NCI-H345 (cell line): ENCODE measurements around the gene ARHGAP45.
A peak's percentile ranks its signal among the peaks of the same experiment; 100 is the strongest.

Experiments
- DNase-seq: peaks from one replicate; lab custom pipeline; 2025; lab: John Stamatoyannopoulos, UW

The ARHGAP45 gene

GRCh38 chr19:1055028-1055425, 11.9 kb upstream of the ARHGAP45 start:
- no peak for DNase-seq

GRCh38 chr19:1055886-1056620, 10.9 kb upstream of the ARHGAP45 start:
- DNase-seq: no peak

DNA sequence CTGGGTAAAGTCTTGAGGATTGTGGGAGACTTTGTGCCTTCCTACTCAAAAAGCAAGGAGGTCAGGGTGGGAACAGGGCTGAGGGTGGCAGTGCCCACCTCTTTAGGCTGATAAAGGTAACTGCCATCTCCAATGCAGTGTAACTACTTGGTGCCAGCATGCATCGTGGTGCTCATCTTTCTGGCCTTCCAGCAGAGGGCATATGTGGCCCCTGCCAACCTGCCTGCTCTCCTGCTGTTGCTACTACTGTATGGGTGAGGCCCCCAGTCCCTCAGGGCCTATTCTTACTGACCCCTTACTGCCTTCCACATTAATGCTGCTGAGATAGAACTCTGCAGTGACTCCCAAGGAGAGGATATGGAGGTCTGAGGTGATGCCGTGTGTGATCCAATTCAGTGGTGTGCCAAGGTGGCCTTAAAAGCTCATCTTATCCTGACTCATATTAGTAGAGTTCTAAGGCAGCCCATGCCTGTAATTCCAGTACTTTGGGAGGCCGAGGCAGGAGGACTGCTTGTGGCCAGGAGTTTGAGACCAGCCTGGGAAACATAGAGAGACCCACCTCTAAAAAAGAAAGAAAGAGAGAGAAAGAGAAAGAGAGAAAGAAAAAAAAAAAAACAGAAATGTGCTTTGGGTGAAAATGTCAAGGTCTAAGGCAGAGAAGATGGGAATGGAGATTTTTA, 9.7 kb upstream of the ARHGAP45 start:
- DNase-seq: peak; percentile 58

- DNase-seq: no peak
These were observed 8.9 kb upstream of the ARHGAP45 start for GRCh38 chr19:1058112-1058511.

- DNase-seq: no peak
These were observed 6.3 kb upstream of the ARHGAP45 start for GRCh38 chr19:1060689-1061088.

DNA sequence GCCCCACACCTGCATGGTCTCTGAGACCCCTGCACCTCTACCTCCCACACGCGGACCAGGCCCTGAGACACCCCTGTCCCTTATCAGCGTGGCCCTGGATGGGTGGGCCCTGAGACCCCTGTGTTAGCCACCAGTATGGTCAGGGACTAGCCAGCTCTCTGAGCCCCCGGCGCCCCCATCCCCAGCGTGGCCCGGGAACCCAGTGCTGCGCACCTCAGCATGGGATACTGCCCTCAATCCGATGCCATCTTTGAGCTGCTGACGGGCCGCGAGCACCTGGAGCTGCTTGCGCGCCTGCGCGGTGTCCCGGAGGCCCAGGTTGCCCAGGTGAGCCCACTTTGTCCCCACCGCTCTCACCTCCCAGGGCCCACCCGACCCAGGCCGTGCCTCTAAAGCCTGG, 5.0 kb upstream of the ARHGAP45 start:
- no peak for DNase-seq

GRCh38 chr19:1062387-1063029, 4.5 kb upstream of the ARHGAP45 start:
- no peak for DNase-seq

DNA sequence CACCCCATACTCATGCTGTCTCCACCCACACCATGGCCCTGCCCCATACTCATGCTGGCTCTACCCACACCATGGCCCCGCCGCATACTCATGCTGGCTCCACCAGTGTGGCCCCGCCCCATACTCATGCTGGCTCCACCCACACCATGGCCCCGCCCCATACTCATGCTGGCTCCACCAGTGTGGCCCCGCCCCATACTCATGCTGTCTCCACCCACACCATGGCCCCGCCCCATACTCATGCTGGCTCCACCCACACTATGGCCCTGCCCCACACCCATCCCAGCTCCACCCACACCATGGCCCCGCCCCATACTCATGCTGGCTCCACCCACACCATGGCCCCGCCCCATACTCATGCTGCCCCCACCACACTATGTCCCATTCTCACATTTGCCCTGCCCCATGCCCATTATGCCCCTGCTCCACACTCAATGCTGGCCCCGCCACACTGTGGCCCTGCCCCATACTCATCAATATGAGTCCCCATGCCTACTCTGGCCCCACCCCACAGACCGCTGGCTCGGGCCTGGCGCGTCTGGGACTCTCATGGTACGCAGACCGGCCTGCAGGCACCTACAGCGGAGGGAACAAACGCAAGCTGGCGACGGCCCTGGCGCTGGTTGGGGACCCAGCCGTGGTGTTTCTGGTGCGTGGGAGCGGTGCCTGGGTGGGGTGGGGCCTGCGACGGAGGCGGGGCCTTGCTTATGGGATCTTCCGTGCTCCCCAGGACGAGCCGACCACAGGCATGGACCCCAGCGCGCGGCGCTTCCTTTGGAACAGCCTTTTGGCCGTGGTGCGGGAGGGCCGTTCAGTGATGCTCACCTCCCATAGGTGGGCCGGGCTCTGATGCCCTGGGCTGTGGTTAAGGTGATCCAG, 3.7 kb upstream of the ARHGAP45 start:
- no peak for DNase-seq

GRCh38 chr19:1063909-1064660, 2.9 kb upstream of the ARHGAP45 start:
- no peak for DNase-seq

DNA sequence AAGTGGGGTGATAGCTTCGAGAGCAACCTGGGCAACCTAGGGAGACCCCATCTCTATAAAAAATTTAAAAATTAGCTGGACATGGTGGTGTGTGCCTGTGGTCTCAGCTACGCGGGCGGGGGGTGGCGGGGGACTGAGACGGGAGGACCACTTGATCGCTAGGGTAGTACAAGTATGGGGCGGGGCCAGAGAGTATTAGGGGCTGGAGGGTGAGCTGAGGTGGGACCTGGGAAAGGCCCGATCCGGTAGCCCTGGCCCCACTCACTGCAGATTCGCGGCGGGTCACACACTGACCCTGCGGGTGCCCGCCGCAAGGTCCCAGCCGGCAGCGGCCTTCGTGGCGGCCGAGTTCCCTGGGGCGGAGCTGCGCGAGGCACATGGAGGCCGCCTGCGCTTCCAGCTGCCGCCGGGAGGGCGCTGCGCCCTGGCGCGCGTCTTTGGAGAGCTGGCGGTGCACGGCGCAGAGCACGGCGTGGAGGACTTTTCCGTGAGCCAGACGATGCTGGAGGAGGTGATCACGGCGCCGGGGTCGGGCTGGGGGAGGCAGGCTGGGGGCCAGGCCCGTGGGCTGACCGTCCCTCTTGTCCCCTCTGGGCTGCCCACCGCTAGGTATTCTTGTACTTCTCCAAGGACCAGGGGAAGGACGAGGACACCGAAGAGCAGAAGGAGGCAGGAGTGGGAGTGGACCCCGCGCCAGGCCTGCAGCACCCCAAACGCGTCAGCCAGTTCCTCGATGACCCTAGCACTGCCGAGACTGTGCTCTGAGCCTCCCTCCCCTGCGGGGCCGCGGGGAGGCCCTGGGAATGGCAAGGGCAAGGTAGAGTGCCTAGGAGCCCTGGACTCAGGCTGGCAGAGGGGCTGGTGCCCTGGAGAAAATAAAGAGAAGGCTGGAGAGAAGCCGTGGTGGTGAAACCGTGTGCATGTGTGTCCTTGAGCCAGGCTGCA, 2.0 kb upstream of the ARHGAP45 start:
- DNase-seq: peak; percentile 33

GRCh38 chr19:1065606-1066109, 1.3 kb upstream of the ARHGAP45 start:
- DNase-seq: no peak

GRCh38 chr19:1066251-1066747, 668 bp upstream of the ARHGAP45 start:
- DNase-seq: no peak

DNA sequence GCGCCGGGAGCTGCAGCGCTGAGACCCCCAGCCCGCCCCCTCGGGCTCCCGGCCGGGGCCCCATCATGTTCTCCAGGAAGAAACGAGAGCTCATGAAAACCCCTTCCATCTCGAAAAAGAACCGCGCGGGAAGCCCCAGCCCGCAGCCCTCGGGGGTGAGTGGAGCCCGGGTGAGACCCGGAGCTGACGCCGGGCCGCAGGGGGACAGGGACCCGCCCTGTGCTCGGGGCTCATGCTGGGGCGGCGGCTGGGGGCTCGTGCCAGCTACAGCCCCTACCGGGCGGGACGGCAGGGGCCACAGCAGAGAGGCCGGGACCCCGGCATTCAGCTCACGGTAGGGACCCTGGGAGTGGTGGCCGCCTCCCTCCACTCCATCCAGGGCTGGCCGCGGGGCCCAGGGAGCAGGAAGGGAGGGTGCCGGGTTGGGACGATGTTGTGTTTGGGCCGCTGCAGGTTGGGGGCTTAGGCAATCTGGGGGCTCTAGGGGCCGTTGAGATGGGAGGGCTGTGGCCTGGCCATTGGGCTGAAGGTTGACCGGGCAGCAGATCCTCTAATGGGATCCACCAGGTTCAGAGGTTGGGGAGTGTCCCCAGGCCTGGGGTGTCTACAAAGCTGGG, 482 bp downstream of the ARHGAP45 start:
- no peak for DNase-seq

DNA sequence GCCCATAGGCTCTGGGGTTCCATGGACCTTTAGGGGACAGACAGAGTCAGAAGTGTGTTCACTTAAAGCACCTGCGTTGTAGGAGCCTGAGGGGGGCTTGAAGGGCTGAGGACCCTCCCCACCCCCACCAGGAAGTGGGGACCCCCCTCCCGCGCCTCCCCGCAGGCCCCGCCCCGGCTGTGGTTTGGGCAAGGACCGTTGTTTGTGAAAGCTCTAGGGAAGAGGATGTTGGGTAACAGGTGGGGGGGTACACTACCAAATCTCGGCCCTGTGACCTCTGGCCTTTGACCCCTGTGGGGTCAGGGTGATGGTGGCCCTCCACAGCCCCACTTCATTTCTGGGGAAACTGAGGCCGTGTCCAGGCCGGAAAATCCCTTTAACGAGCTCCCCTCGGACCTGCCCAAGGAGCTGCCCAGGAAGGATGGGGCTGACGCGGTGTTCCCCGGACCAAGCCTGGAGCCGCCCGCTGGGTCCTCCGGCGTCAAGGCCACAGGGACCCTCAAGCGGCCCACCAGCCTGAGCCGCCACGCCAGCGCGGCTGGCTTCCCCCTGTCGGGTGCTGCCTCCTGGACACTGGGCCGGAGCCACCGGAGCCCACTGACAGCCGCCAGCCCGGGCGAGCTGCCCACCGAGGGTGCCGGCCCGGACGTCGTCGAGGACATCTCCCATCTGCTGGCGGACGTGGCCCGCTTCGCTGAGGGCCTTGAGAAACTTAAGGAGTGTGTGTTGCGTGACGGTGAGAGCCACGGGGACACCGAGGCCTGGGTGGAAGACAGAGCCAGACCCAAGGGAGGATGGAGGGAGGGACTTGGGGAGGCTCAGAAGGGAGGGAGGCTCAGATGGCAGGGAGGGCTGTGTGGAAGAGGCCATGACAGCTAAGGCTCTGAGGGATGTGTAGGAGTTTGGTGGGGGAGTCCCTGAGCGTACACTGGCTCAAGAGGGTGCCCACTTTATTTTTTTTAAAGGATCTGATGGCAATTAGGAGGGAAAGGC, 1.3 kb downstream of the ARHGAP45 start:
- DNase-seq: no peak

- DNase-seq: no peak
These were observed 2.2 kb downstream of the ARHGAP45 start for GRCh38 chr19:1069009-1069779.

- DNase-seq: no peak
These were observed 3.6 kb downstream of the ARHGAP45 start for GRCh38 chr19:1070576-1070930.
